GM21786 (cell line): Measurements from ENCODE around the gene NYAP2.

Experiments
- ATAC-seq: cut with Tn5 transposase; IDR thresholded peaks from one replicate; pipeline ENCODE4 v1.9.1; 2021; ENCODE audit not compliant: unreplicated experiment

NYAP2 gene

DNA sequence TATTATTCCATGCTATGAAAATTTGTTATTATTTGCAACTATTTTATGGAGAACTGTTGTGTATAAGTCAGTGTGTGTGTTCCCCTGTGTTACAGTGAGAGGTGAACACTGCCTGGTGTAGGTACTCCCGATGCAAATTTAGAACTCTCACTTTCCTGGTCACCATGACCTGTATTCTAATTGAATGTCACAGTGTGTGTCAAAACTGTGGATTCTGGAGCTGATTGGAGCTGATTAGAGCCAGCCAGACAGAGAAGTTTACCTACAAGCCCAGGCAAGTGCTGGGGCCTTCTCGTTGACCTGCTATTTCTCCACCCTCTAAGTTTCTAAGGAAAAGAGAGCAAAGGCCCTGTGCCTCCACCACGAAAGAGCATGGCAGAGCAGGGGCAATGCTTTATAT, 216.0 kb downstream of the NYAP2 start:
- no peak for ATAC-seq

DNA sequence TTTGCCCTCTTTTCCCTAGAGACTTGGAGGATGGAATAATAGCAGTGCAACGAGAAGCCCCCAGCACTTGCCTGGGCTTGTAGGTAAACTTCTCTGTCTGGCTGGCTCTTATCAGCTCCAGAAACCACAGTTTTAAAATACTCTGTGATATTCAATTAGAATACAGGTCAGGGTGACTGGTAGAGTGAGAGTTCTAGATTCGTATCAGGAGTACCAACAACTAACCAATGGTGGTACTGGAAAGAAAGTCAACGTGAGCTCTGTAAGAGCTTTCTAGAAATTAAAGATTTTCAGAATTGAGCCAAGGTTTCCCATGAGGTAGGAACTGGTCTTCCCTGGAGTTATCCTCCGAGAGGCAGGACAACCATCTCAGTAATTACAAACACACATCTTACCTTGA, 216.9 kb downstream of the NYAP2 start:
- no peak for ATAC-seq

DNA sequence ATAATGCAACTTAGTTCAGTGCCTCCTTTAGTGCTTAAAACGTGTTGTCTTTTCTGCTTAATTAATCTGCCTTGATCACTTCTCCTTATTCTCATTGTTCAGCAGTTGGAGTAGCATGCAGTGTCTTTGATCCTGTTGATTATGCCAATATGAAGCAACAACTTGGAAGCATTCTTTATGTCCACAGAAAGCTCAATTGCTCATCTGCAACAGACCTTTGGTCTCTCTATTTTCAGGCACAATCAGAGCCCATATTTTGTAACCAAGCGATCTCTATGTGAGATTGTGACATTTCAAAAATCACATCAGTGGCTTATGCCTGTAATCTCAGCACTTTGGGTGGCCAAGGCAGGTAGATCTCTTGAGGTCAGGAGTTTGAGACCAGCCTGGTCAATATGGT, 217.3 kb downstream of the NYAP2 start:
- ATAC-seq, result no peak

DNA sequence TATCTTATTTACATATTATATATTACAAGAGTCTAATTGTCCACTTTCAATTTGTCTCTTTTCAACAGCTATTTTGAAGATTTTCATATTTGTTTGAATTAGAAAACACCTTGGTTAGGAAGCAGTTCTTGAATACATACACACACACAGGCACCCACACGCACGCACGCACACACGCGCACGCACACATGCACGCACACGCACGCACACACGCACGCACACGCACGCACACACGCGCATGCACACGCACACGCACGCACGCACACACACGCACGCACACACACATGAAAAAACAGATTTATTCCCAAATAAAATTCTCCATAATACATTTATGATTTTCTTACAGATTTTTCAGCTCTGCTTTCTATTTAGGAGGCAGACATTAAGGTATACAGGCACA, 220.7 kb downstream of the NYAP2 start:
- ATAC-seq, result no peak

DNA sequence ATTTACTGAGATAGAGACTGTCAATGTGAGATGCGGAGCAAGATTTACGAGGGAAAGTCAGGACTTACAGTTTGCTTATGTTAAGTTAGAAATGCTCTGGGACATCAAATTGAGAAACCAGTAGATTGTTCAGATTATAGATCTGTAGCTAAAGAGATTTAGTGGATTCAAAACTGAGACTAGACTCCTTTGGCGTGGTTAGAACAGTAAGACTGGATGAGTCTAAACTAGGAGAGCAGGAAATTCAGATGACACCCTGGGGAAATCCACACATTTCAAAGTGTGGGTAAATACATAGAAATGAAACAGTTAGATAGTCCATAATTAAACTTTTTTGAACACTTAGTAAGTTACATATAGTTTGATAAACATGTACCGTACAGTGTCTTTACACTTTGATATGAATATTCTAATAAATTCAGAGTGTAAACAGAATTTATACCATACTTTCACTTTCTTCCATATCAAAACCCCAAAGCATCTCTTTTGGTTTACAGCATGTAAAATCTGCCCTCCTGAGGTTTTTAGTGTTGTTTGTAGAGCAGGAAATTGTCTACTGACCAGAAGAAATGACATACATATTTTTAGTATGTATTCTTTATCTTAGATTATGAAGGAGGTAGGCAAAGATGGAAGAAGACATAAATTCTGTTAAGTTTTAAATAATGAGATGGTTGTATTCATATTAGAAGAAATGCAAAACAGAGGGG, 231.5 kb downstream of the NYAP2 start:
- ATAC-seq, result no peak

DNA sequence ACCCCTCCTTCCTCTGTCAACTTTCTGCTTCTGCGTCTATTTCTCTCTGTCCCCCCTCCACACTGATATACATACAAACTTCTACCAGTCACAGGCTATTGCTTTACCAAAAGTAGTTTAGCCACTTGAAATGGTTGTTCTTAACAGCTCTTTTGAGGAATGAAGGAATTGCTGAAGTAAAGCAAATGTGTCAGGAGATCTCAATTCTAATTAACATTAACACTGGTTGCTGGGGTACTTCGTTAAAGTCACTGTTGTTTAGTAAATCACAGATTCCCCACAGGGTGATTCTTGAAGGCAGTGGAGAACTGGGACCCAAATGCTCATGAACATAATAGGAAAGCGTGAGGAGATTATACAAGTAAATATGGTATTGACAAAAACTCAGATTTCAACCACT, 232.8 kb downstream of the NYAP2 start:
- ATAC-seq, result no peak

DNA sequence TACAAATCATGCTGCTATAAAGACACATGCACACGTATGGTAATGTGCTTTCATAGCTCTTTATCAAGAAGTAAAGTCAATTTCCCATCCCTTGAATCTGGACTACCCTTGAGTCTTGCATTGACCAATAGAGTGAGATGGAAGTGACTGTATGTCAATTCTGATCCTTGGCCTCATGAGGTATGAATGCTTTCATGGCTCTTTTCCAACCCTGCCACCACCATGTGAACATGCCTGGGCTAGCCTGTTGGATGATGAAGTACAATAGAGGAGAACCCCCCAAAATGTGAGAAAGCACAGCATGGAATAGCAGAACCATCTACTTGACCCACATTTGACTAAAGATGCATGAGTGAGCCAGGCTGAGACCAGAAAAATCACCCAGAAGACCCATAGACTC, 237.0 kb downstream of the NYAP2 start:
- ATAC-seq, result no peak

DNA sequence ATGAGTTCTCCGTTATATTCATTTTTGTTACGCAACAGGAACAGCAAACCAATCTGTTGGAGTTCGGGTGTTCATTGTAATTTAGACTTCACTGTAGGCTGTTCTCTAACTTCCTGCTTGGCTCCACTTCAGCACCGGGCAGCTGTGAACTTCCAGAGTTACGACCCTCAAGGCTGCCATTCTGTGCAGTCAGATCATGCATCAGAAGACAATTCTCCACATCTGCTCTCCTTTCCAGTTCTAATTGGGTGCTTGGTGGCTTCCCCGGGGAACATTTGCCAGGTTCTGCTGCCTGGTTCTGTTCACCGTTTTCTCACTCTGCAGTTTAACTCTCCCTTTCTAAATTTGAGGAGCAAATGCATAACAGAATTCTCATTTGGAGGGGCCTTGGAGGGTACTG, 237.7 kb downstream of the NYAP2 start:
- no peak for ATAC-seq

DNA sequence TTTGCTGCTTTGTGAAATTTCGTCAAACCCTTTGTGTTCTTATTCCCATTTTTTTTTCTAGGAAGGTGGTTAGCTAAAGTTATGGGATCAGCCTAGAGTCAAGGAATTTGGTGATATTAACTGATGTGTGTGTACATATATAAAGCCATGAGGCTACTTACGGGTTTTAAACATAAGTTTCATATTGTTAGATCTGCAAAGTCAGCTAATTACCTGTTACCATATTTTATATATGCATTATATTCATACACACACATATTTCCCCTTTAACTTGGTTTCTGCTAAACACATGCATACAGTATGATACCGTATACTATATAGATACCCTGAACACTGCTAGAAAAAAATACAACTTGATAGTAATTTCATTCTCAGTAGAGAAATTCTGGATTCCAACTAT, 241.0 kb downstream of the NYAP2 start:
- no peak for ATAC-seq

DNA sequence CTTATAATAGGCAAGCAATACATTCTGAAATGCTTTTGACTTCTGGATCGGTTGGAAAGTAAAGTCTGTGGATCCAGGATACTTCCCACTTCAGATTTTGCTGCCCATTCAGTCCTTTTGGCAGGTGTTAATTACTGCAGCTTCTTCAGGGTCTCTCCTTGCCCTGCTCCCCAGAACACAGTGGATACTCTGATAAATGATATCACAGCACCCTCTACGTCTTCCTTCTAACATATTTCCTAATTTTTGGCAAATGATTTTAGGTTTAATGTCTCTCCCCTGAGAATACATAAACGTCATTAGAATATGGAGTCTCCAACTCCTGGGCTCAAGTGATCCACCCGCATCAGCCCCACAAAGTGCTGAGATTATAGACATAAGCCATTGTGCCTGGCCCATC, 249.8 kb downstream of the NYAP2 start:
- no peak for ATAC-seq

DNA sequence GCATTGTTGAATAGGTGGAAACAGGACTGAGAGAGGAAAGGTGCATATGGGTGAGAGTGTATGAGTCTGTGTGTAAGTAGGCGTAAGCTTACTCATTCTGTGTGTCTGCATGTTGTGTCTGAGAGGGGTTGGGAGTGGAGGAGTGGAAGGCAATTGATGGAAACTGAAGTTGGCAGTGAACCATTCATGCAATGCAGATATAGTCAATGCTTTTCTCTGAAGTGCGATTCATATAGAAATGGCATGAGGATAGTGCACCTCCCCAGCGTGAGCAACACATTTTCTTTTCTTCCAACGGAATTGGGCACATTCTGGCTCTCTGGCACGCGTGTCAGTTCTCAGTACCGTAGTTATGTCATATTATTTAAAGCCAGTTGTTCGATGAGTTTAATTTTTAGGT, 250.5 kb downstream of the NYAP2 start:
- ATAC-seq, result no peak

DNA sequence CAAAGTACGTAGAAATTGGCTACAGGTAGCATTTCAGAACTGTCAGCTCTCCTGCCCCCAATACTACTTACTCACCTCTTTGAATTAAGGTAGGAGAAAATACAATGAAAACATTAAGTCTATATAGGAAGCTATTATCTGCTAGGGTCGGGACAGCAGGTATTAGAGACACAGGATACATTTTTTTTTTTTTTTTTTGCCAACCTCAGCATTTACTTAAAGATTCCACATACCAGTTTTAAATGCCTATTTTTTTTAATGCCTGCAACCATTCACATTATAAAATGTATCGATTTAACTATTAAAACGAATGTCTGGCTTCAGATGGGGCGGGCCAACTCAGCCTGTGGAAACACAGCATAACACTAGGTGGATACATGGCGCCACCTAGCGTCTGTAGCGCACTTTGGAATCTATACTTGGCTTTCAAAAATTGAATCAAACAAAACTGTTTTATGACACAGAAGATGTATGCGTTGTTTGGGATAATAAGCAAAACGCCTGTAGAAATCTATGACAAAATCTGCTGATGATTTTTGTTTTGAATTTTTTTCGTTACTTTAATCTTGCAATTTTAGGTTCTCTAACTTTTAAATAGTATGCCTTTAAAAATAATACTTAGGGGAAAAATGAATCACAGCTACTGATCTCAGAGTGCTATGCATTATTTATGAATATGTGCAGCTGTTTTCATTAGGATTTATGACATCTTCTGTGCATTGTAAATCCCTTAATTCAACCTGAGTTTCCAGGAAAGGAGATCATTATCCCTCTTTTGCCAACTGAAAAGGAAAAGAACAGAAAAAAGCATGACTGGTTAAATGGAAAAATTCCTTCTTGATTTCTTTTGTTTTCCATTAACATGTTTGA, 261.0 kb downstream of the NYAP2 start:
- peak; percentile 94 for ATAC-seq

DNA sequence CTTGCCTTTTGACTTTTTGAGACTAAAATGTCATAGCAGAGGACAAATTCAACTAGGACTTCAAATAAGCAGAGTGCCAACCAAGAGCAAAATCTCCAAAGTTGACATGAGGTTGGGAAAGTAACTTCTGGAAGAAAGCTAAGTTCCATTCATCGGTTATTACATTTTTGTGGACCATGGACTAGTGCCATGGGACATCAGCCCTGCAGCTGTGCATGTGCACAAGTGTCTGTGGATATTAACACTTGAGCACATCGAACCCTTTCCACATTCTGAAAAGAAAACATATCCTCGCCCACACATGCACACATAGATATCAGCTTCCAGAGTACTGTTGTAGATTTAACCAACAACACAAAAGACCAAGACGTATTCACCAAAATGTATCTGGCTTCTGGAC, 262.6 kb downstream of the NYAP2 start:
- no peak for ATAC-seq

DNA sequence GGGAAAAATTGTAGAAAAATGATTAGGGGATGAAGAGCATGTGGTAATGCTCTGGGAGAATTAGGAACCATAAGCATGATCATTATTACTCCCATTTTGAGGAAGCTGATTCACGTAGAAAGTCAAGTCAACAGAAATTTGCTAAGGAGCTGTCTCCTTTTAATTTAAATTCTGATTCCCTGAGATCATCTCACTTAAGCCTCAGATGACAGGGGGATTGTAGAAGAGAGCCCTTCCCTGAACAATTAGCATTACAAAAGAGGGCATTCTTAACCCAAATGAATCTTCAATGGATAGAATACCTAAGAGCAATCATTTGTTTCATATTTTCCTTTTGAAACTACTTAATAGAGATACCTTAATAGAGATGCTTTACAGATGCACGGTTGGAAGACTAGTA, 267.9 kb downstream of the NYAP2 start:
- ATAC-seq, result no peak

DNA sequence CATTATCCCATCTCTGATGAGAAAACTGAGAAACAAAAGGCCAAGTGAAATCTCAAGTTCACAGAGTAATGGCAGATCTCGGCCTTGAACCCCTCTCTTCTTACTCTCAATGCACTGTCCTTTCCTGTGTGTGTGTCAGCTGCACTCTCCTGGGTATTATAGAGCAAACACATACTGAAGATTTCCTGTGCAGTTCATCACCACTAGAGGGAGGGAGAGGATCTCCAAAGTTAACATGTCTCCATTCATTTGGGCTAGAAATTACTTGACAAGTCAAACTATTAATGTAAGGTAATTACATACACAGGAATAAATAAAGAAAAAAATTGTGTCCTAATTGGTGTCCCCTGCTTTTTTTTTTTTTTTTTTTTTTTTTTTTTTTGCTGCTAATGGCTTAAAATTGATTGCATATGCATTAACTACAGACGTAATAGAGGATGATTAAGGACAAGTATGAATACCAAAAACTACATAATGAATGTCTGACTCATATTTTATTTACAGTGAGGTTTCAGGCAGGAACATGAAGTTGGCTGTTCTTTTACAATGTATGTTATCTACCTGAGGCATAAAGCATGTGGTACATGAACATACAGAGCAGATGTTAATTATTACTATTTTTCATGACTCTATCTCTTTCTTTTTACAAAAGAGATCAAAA, 269.2 kb downstream of the NYAP2 start:
- peak; percentile 93 for ATAC-seq

DNA sequence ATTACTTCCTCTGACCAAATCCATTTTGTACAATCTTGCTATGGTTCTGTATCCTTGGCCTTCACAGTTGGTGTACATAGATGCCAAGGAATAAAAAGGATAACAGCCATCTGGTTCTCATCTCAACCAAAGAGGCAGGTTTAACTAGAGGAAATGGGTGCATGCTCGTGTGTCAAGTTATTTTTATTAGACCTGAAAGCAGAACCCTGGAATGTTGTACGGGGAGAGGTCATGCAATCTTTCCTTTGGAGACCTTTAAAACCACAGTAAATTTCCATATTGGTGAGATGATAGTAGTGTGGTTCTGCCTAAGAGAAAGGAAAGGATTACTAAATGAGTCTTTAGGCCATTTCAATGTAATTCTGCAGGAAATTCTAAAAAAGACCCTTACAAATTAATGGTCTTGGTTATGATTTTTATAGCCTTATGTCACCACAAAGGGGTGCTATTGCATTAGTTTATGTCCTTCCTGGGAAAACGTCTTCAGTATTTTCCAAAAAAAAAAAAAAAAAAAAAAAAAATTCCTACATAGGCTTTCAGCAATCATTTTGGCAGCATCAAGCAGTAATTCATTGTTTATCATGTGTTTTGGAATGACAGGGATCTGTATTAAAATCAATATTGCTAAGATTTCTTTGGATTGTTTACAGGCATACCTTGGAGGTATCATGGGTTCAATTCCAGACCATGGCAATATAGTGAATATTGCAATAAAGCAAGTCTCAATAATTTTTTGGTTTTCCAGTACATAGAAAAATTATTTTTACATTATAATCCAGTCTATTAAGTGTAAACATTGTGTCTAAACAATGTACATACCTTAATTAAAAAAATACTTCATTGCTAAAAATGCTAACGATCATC, 270.8 kb downstream of the NYAP2 start:
- ATAC-seq, result no peak

DNA sequence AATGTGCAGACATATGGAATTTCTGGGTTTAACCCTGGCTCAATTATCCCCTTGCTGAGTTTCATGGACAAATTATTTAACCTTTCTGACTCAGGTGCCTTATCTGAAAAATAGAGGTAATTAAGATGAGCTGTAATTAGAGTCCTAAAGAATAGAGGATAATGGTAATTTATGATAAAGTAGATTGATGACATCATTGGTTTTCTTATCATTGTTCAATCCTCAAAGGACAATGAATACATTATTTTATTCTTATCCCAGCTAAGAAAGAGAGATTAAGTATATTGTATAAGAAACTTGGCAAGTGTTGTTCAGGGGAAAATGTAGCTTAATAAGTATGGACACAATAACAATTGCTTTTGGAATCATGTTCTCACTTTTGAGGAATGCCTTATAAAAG, 279.3 kb downstream of the NYAP2 start:
- ATAC-seq, result no peak

DNA sequence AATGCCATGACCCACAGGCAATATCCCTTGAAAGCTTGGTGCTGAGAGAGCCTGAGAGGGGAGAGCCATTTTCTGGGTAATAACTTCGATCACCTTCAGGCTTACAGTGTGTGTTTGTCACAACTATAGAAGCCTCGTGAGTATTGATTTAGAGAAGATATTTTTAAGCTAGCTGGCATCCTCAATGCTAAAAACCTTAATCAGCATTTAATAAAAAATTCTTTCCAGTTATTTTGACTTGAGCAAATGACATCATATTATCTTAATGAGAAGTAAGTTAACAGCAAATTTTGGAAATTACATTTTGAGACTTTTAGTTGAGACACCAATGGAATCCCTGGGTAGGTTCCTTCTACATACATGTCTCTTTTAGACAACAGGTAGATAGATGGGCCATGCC, 283.7 kb downstream of the NYAP2 start:
- ATAC-seq, result no peak

DNA sequence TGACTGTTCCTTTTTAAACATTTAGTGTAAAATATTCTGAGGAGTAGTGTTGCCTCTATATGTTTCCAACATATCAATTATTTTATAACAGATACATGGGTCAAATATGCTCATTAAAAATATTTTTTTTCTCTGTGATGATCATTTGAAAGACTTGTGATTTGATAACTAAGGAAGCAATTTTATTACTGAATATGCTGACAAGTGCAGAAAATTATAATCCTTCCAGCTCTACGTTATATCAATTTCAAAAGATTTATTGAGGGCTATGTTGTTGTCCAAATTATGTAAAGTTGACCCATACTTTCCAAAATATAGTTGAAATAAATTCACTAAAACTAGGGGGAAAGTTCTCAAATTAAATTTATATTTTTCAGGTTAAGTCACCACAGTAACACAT, 290.6 kb downstream of the NYAP2 start:
- no peak for ATAC-seq

DNA sequence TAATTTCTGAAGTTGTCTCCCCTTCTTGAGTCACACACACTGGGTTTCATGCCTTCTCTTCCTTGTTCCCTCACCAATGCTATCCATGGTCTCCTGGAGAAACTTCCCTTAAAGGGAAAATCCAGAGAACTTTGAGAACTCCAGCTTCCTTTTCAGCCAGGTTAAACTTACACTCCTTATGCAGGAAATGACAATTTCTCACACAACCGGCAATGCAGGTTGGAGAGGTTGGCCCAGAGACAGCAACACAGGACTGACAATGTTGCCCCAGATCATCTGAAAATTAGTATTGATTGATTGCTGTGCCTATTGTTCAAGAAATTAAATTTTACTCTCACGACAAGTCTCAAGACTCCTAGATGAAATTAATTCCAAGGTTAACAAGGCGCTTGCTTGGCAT, 292.2 kb downstream of the NYAP2 start:
- no peak for ATAC-seq

DNA sequence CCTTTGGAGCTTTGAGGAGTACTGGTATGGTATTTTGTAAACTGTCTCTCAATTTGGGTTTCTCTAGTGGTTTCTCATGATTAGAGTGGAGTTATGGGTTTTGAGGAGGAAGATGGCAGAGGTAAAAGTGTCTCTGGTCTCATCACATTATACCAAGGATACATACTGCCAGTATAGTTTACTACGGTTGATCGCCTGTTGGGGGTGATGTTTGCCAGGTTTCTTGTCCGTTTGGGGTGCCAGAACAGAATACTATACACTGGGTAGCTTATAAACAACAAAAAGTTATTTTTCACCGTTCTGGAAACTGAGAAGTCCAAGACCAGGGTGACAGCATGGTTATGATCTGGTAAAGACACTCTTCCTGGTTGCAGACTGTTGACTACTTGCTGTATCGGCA, 293.7 kb downstream of the NYAP2 start:
- no peak for ATAC-seq
